DND-41 (cell line): ENCODE results near the gene NPBWR2.
A peak's percentile ranks its signal among the peaks of the same experiment; 100 is the strongest.

Experiments
- ATAC-seq: fragments of 200-7000 bp; cut with Tn5 transposase; 3 replicates; pipeline ENCODE4 v1.9.1; 2021; ENCODE audit warnings: low read depth; ENCODE audit not compliant: insufficient read depth
- DNase-seq: peaks from one replicate; pipeline ENCODE4 v3.0.0-alpha.2; 2020
- H2AFZ ChIP-seq: 2 replicates; pipeline ENCODE4 v1.6.0; 2012; ENCODE audit warnings: low read depth, low read length
- H3K27ac ChIP-seq: 2 replicates; pipeline ENCODE4 v1.5.1; 2012; ENCODE audit warnings: low read length, inconsistent platforms
- H3K27me3 ChIP-seq: fragments of 200-600 bp; sonication (generic); 2 replicates; pipeline ENCODE4 v1.6.0; 2012; ENCODE audit warnings: low read length, mild to moderate bottlenecking, inconsistent platforms; ENCODE audit not compliant: insufficient read depth, poor library complexity
- H3K36me3 ChIP-seq: 2 replicates; pipeline ENCODE4 v1.5.1; 2012; ENCODE audit warnings: low read length, inconsistent platforms; ENCODE audit not compliant: insufficient read depth
- H3K4me1 ChIP-seq: 2 replicates; pipeline ENCODE4 v1.5.1; 2012; ENCODE audit warnings: mild to moderate bottlenecking, low read length; ENCODE audit not compliant: insufficient read depth
- H3K4me2 ChIP-seq: 2 replicates; pipeline ENCODE4 v1.6.0; 2012; ENCODE audit warnings: mild to moderate bottlenecking, moderate library complexity, low read length, inconsistent platforms; ENCODE audit not compliant: insufficient read depth
- H3K4me3 ChIP-seq, 2 experiments: fragments of 200-600 bp in 1 of 2; shearing (Covaris generic) in 1 of 2; 2 replicates each; pipeline ENCODE4 v1.5.1; 2012 to 2016; ENCODE audit warnings: inconsistent platforms in 2 of 2, low read length in 2 of 2, mild to moderate bottlenecking in 2 of 2, low read depth in 1 of 2, moderate library complexity in 1 of 2
- H3K79me2 ChIP-seq: 2 replicates; pipeline ENCODE4 v1.6.0; 2012; ENCODE audit warnings: low read length, inconsistent platforms; ENCODE audit not compliant: insufficient read depth
- H3K9ac ChIP-seq: 2 replicates; pipeline ENCODE4 v1.6.0; 2012; ENCODE audit warnings: low read depth, mild to moderate bottlenecking, inconsistent platforms, low read length, moderate library complexity
- H3K9me3 ChIP-seq: 2 replicates; pipeline ENCODE4 v1.5.1; 2012; ENCODE audit warnings: low read length, moderate library complexity, mild to moderate bottlenecking, inconsistent platforms; ENCODE audit not compliant: insufficient read depth, severe bottlenecking
- H4K20me1 ChIP-seq: 2 replicates; pipeline ENCODE4 v1.6.0; 2012; ENCODE audit warnings: low read length; ENCODE audit not compliant: insufficient read depth
- CTCF ChIP-seq: IDR thresholded peaks from 2 replicates; pipeline ENCODE4 v1.5.1; 2012; ENCODE audit warnings: borderline replicate concordance, low read length, moderate library complexity, mild to moderate bottlenecking; ENCODE audit not compliant: poor library complexity, severe bottlenecking; ENCODE audit errors: extremely low read depth
- EZH2 ChIP-seq: IDR thresholded peaks from 3 replicates; pipeline ENCODE4 v1.6.1; 2012; ENCODE audit warnings: borderline replicate concordance, low read depth, mild to moderate bottlenecking, moderate library complexity, low read length, inconsistent platforms; ENCODE audit not compliant: severe bottlenecking

NPBWR2 gene

DNA sequence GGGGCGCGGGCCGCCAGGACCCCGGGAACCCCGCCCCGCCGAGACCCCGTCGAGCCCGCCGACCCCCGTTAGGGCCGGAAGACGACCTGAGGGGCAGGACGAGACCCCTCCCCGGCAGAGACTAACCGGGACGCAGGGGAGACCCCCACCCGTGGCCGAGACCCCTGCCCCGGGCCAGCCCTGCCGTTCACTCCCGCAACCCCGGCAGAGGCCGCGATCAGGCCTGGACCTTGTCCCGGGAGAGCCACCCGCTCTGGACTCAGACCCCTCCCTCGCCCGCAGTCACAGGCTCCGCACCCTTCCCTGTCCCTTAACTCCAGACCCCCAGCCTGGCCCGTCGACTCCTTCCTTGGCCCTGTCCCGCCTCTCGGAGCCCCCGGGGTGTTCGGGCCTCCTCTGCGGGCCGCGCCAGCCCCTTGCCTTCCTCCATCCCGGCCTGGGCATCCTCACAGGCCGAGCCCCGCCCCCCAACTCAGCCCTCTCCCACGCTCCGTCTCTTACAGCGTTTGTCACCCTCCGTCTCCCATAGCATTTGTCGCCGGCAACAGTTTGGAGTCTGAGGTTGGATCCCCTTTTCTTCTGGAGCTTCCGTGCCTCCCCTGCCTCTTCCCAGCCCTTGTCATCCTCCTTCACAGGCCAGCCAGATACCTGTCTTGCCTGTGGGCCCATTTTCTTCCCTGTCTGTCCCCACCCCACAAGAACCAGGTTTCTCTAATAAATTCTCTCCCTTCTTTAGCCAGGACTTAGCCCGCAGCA is 43.8 kb downstream of the NPBWR2 start:
- peaks cover 14% of the 10 kb centered on the region for H4K20me1 ChIP-seq
- peak overlapping the region; percentile 74 for H2AFZ ChIP-seq
- peak overlapping the region; percentile 69 to 83 for H3K4me3 ChIP-seq
- no peaks in the 10 kb centered on the region for H3K27me3 ChIP-seq
- H3K9me3 ChIP-seq: no peaks in the 10 kb centered on the region
- peak overlapping the region; percentile 87 for H3K9ac ChIP-seq
- DNase-seq: no peak
- peaks cover 5% of the 10 kb centered on the region; the same call in 1 of the 2 replicates for H3K79me2 ChIP-seq
- no peak for ATAC-seq
- peak overlapping the region; percentile 91 for H3K4me2 ChIP-seq
- peaks cover 34% of the 10 kb centered on the region for H3K4me1 ChIP-seq
- H3K36me3 ChIP-seq: no peaks in the 10 kb centered on the region
- TF ChIP-seq EZH2: no peak
- TF ChIP-seq CTCF: no peak
- H3K27ac ChIP-seq: peak overlapping the region; percentile 57

- Histone ChIP-seq H3K27ac (peak within 1 kb of the TSS; percentile 78), H3K4me1 (peaks cover 34% of the 10 kb centered on the region)
- no peak for TF ChIP-seq EZH2
- no peak for TF ChIP-seq CTCF
Measured at GRCh38 chr20:64062596-64063388, 44.6 kb downstream of the NPBWR2 start, which contains the start of gene TCEA2. Gene TCEA2 (plus strand): TSS chr20:64063198. CDS start chr20:64063313, 115 bp downstream.

DNA sequence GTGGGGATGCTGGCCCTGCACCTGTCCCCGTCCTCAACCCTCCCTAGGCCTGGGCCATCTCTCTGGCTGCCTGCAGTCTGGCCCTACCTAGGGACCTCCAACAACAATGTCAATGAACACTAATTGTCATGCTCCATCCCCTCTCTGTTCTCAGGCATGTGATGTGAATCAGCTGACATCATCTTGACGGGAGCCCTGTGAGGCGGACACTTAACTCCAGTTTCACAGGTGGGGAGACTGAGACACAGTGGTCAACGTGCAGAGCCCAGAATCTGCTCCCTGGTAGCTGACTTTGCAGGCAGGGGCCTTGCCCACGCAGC is 45.1 kb downstream of the NPBWR2 start:
- H2AFZ ChIP-seq: peak overlapping the region; percentile 92

More at GRCh38 chr20:64062596-64063388, 44.6 kb downstream of the NPBWR2 start, which contains the start of gene TCEA2:
- Histone ChIP-seq H2AFZ (peak within 1 kb of the TSS; percentile 92), H3K79me2 (peaks cover 5% of the 10 kb centered on the region; the same call in 1 of the 2 replicates), H3K4me2 (peak within 1 kb of the TSS; percentile 91), H4K20me1 (peaks cover 14% of the 10 kb centered on the region), H3K36me3 (no peaks in the 10 kb centered on the region), H3K9me3 (no peaks in the 10 kb centered on the region), H3K9ac (peak within 1 kb of the TSS; percentile 87), H3K27me3 (no peaks in the 10 kb centered on the region), H3K4me3 (peak within 1 kb of the TSS; percentile 69 to 83)
- peak; percentile 96 for ATAC-seq
- peak; percentile 98 for DNase-seq

More for the DNA sequence above, 45.1 kb downstream of the NPBWR2 start:
- Histone ChIP-seq H3K9me3 (no peaks in the 10 kb centered on the region), H3K27ac (peak overlapping the region; percentile 78), H3K27me3 (no peaks in the 10 kb centered on the region), H4K20me1 (peaks cover 14% of the 10 kb centered on the region), H3K79me2 (peaks cover 5% of the 10 kb centered on the region; the same call in 1 of the 2 replicates), H3K36me3 (no peaks in the 10 kb centered on the region), H3K4me2 (peak overlapping the region; percentile 91), H3K4me1 (peaks cover 37% of the 10 kb centered on the region), H3K4me3 (peak overlapping the region; percentile 69 to 83), H3K9ac (peak overlapping the region; percentile 87)
- DNase-seq: no peak
- no peak for ATAC-seq
- TF ChIP-seq CTCF (no peak), EZH2 (no peak)
